Measurements from ENCODE around the gene PLEKHM3. TPM values are rescaled to one million over a fixed set of nuclear protein-coding genes. Genes with fewer than 3 reads are reported as not detected.

The PLEKHM3 gene
- total RNA-seq, 1 donor from 2014 or later, result 10.4 TPM

- no peak overlapping the region for H3K4me3 Mint-ChIP-seq (ENCODE audit: unreplicated experiment)
- no peaks in the 10 kb centered on the region for H3K9me3 Mint-ChIP-seq (ENCODE audit: unreplicated experiment)
- H3K36me3 Mint-ChIP-seq (ENCODE audit: low read depth, unreplicated experiment), result no peaks in the 10 kb centered on the region
- no peak overlapping the region for H3K27ac Mint-ChIP-seq (ENCODE audit: unreplicated experiment)
- DNase-seq (ENCODE audit: low spot score), result no peak
- TF ChIP-seq CTCF (IDR thresholded peaks at IDR 0.05; ENCODE audit: unreplicated experiment), result no peak
- no peaks in the 10 kb centered on the region for H3K4me1 Mint-ChIP-seq (ENCODE audit: unreplicated experiment)
- H3K27me3 Mint-ChIP-seq (ENCODE audit: unreplicated experiment), result no peaks in the 10 kb centered on the region
These were observed 199.3 kb downstream of the PLEKHM3 start for GRCh38 chr2:207825978-207826377.

- no peak for DNase-seq (ENCODE audit: low spot score)
- no peak overlapping the region for H3K27ac Mint-ChIP-seq (ENCODE audit: unreplicated experiment)
- no peaks in the 10 kb centered on the region for H3K36me3 Mint-ChIP-seq (ENCODE audit: low read depth, unreplicated experiment)
- no peaks in the 10 kb centered on the region for H3K9me3 Mint-ChIP-seq (ENCODE audit: unreplicated experiment)
- no peaks in the 10 kb centered on the region for H3K27me3 Mint-ChIP-seq (ENCODE audit: unreplicated experiment)
- no peaks in the 10 kb centered on the region for H3K4me1 Mint-ChIP-seq (ENCODE audit: unreplicated experiment)
- no peak for TF ChIP-seq CTCF (IDR thresholded peaks at IDR 0.05; ENCODE audit: unreplicated experiment)
- no peak overlapping the region for H3K4me3 Mint-ChIP-seq (ENCODE audit: unreplicated experiment)
These were observed 200.0 kb downstream of the PLEKHM3 start for GRCh38 chr2:207825045-207825954.

GRCh38 chr2:207823865-207824264, 201.5 kb downstream of the PLEKHM3 start:
- Mint-ChIP-seq H3K27ac (ENCODE audit: unreplicated experiment) (no peak overlapping the region), H3K36me3 (ENCODE audit: low read depth, unreplicated experiment) (no peaks in the 10 kb centered on the region), H3K27me3 (ENCODE audit: unreplicated experiment) (no peaks in the 10 kb centered on the region), H3K9me3 (ENCODE audit: unreplicated experiment) (no peaks in the 10 kb centered on the region), H3K4me1 (ENCODE audit: unreplicated experiment) (peaks cover 9% of the 10 kb centered on the region), H3K4me3 (ENCODE audit: unreplicated experiment) (no peak overlapping the region)
- no peak for DNase-seq (ENCODE audit: low spot score)
- TF ChIP-seq CTCF (IDR thresholded peaks at IDR 0.05; ENCODE audit: unreplicated experiment), result no peak

- Mint-ChIP-seq H3K4me1 (ENCODE audit: unreplicated experiment) (peaks cover 12% of the 10 kb centered on the region), H3K27ac (ENCODE audit: unreplicated experiment) (no peak overlapping the region), H3K9me3 (ENCODE audit: unreplicated experiment) (no peaks in the 10 kb centered on the region), H3K36me3 (ENCODE audit: low read depth, unreplicated experiment) (no peaks in the 10 kb centered on the region), H3K27me3 (ENCODE audit: unreplicated experiment) (no peaks in the 10 kb centered on the region), H3K4me3 (ENCODE audit: unreplicated experiment) (no peak overlapping the region)
- TF ChIP-seq CTCF (IDR thresholded peaks at IDR 0.05; ENCODE audit: unreplicated experiment), result no peak
- no peak for DNase-seq (ENCODE audit: low spot score)
These were observed 205.2 kb downstream of the PLEKHM3 start for GRCh38 chr2:207819839-207820784.
